GM12875 (cell line): Measurements from ENCODE around the gene PCCA.
"Not testable (repeated sequence)": the region's sequence is repeated elsewhere in the genome, so short reads cannot be mapped to it uniquely, and the experiment has no call there.

Experiments used
- H3K4me3 ChIP-seq: one replicate; pipeline ENCODE4 v1.5.1; 2011; ENCODE audit warnings: low read depth, low read length, control low read depth
- TF ChIP-seq, protein P1 (sequence below): IDR thresholded peaks from 2 replicates; pipeline ENCODE4 v1.5.1; 2011; ENCODE audit warnings: low read depth, mild to moderate bottlenecking, control low read depth, inconsistent platforms, low read length, moderate library complexity, borderline replicate concordance; ENCODE audit not compliant: insufficient read depth

Gene PCCA

DNA sequence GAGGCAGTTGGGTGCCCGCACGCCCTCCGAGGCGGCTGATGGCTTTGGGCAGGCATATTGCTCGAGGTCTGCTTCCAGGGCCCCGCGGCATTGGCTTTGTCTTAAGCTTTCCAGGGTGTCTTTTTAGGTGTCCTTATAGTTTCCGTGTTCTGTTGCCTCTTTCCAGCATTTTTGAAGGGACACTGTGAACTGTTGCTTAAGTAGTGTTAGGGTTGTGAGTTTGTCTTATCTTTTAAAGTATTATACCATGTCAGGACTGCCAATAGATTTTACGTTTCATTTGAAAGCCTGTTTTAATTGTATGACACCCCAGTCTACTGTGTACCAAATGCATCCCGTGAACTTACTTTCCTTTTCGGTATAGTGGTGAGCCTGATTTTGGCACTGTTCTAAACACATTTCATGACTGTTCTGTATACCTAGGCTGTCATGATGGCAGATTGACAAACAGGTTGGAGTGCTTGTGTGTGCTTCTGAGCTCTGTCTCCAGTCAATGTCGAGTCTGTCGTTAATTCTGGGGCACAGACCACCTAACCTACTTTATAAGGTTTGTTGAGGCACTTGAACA lies 656 bp downstream of the PCCA start:
- H3K4me3 ChIP-seq: peak overlapping the region; percentile 90
- TF ChIP-seq, protein P1, sequence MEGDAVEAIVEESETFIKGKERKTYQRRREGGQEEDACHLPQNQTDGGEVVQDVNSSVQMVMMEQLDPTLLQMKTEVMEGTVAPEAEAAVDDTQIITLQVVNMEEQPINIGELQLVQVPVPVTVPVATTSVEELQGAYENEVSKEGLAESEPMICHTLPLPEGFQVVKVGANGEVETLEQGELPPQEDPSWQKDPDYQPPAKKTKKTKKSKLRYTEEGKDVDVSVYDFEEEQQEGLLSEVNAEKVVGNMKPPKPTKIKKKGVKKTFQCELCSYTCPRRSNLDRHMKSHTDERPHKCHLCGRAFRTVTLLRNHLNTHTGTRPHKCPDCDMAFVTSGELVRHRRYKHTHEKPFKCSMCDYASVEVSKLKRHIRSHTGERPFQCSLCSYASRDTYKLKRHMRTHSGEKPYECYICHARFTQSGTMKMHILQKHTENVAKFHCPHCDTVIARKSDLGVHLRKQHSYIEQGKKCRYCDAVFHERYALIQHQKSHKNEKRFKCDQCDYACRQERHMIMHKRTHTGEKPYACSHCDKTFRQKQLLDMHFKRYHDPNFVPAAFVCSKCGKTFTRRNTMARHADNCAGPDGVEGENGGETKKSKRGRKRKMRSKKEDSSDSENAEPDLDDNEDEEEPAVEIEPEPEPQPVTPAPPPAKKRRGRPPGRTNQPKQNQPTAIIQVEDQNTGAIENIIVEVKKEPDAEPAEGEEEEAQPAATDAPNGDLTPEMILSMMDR: no peak

DNA sequence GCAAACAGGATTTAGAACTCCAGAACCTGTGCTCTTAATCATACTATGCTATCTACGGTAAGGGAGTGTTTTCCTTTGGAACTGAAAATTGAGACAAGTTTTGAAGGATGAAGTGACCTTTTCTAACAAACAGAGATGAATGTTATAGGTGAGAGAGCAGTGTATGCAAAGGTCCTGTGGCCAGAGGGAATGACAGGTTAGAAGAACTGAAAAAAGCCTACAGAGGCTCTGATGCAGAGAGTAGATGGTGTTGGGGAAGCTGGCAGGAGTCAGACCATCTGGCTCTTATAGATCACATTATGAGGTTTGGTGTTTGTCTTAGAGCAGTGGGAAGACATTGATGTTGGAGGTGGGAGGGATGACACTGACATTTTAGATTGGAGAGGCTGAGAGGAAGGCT lies 2.0 kb downstream of the PCCA start:
- TF ChIP-seq, protein P1: no peak
- no peak overlapping the region for H3K4me3 ChIP-seq

DNA sequence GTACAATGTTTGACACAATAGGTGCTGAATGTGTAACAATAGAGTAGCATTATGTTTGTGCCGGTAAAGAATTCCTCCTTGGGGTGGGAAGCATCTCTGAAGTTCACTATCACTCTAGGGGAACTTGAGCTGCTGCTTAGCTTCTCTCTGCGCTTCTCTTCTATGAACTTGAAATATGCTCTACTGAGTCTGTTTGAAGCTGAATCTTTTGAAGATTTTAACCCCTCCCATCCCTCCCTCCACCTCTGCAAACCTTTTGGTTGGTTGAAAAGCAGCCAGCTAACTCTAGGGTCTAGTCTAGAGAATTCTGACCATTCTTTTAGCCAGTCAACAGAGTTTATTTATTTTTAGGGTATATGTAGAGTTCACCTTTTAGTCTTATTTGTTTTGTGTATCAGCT lies 2.5 kb downstream of the PCCA start:
- H3K4me3 ChIP-seq: no peak overlapping the region
- TF ChIP-seq, protein P1: no peak

DNA sequence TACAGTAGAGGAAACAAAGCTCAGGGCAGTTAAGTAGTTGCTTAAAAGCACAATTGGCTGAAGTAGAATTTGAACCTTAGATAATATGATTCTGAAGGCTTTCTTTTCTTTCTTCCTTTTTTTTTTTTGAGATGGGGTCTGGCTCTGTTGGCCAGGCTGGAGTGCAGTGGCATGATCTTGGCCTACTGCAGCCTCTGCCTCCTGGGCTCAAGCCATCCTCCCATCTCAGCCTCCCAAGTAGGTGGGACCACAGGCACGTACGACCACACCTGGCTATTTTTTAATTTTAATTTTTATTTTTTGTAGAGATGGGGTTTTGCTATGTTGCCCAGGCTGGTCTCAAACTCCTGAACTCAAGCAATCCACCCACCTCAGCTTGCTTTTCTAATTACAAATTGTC lies 3.4 kb downstream of the PCCA start:
- H3K4me3 ChIP-seq: not testable (repeated sequence)

DNA sequence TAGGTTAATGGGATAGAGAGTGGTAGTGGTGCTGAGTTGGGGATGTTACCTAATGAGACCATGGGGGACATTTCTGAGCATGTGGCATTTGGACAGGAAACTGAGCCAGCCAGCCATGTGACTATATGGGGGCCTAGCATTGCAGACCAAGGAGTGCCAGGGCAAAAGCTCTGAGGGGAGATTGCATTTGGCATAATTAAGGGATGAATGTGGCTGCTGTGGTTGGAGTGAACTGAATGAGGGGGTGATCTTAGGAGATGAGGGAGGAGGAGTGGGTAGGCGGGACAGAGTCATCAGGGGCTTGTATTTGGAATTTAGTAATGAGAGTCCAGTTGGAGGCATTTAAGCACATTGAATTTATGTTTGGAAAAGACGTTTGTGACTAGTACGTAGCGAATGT lies 6.6 kb downstream of the PCCA start:
- TF ChIP-seq, protein P1: no peak
- H3K4me3 ChIP-seq: no peak overlapping the region

DNA sequence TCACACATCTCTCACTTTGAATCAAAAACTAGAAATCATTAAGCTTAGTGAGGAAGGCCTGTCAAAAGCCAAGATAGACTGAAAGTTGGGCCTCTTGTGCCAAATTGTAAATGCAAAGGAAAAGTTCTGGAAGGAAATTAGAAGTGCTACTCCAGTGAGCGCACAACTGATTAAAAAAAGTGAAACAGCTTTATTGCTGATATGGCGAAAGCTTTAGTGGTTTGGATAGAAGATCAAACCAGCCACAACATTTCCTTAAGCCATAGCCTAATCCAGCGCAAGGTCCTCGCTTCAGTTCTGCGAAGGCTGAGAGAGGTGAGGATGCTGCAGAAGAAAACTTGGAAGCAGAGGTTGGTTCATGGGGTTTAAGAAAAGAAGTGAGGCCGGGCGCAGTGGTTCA lies 7.6 kb downstream of the PCCA start:
- H3K4me3 ChIP-seq: no peak overlapping the region
- TF ChIP-seq, protein P1: no peak

DNA sequence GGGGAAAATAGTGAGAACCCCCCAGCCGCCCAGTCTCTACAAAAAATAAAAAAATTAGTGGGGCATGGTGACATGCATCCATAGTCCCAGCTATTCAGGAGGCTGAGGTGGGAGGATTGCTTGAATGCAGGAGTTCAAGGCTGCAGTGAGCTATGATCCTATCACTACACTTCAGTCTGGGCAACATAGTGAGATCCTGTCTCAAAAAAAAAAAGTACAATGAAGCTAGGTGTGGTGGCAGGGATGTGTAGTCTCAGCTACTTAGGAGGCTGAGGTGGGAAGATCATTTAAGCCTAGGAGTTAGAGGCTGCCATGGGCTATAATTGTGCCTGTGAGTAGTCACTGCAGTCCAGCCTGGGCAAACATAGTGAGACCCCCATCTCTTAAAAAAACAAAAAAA lies 8.9 kb downstream of the PCCA start:
- no peak overlapping the region for H3K4me3 ChIP-seq
- TF ChIP-seq, protein P1: no peak
